ENCODE measurements around the gene PRR14.
"Not testable (repeated sequence)": the region's sequence is repeated elsewhere in the genome, so short reads cannot be mapped to it uniquely, and the experiment has no call there.

The PRR14 gene

GRCh38 chr16:30620169-30620568, 30.6 kb upstream of the PRR14 start:
- Histone ChIP-seq H3K4me3 (no peak overlapping the region), H3K9me3 (0 out of 2 replicates have a peak, but pooled peaks cover 8% of the 10 kb centered on the region), H3K36me3 (replicated peaks) (no peaks in the 10 kb centered on the region), H3K27me3 (ENCODE audit: low read depth) (no peaks in the 10 kb centered on the region), H3K4me1 (peaks cover 11% of the 10 kb centered on the region)
- no peak for DNase-seq (ENCODE audit: low spot score in 2 of 2)
- in situ Hi-C loops (cut with MboI; ENCODE audit: low sequenced_read_pairs): no loop called here

GRCh38 chr16:30621765-30622164, 29.0 kb upstream of the PRR14 start:
- H3K27me3 ChIP-seq (ENCODE audit: low read depth): no peaks in the 10 kb centered on the region
- in situ Hi-C loops (cut with MboI; ENCODE audit: low sequenced_read_pairs): no loop called here
- H3K4me1 ChIP-seq: peaks cover 11% of the 10 kb centered on the region
- no peaks in the 10 kb centered on the region for H3K36me3 ChIP-seq (replicated peaks)
- no peak overlapping the region for H3K4me3 ChIP-seq
- no peak for DNase-seq (ENCODE audit: low spot score in 2 of 2)
- H3K9me3 ChIP-seq: 0 out of 2 replicates have a peak, but pooled peaks cover 8% of the 10 kb centered on the region

DNA sequence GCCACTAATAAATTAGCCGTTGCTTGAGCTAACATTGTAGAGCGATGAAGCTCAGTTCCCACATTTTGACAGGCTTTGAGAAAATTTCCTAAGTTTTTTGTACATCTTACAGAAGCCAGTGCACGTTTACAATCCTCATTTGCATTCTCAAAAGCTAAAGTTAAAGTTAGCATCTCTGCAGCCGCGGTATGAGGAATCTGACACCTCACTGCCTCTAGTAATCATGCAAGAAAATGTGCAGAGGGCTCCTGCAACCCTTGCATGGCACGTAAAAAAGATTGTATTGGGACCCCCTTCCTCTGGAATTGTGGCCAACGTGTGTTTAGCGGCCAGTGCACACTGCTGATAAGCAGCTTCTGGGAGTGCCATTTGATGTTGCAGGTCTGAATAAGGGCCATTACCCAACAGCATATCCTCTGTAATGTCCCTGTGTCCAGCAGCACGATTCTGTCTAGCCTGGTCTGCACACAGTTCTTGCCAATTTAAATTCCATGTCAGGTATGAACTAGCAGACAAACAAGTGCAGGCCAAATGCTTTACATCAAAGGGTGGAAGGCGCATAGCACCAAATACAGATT, 28.2 kb upstream of the PRR14 start:
- Histone ChIP-seq H3K4me3 (no peak overlapping the region), H3K27me3 (ENCODE audit: low read depth) (no peaks in the 10 kb centered on the region), H3K4me1 (peaks cover 11% of the 10 kb centered on the region), H3K36me3 (replicated peaks) (no peaks in the 10 kb centered on the region), H3K9me3 (0 out of 2 replicates have a peak, but pooled peaks cover 8% of the 10 kb centered on the region)
- in situ Hi-C loops (cut with MboI; ENCODE audit: low sequenced_read_pairs): no loop called here
- no peak for DNase-seq (ENCODE audit: low spot score in 2 of 2)

- peaks cover 11% of the 10 kb centered on the region for H3K4me1 ChIP-seq
- 0 out of 2 replicates have a peak, but pooled peaks cover 8% of the 10 kb centered on the region for H3K9me3 ChIP-seq
- H3K36me3 ChIP-seq (replicated peaks): no peaks in the 10 kb centered on the region
- H3K4me3 ChIP-seq: no peak overlapping the region
- no peak for DNase-seq (ENCODE audit: low spot score in 2 of 2)
- in situ Hi-C loops (cut with MboI; ENCODE audit: low sequenced_read_pairs): no loop called here
- H3K27me3 ChIP-seq (ENCODE audit: low read depth): no peaks in the 10 kb centered on the region
These were observed 27.1 kb upstream of the PRR14 start for GRCh38 chr16:30623536-30624283.

GRCh38 chr16:30626236-30626635, 24.5 kb upstream of the PRR14 start:
- H3K4me1 ChIP-seq: peaks cover 11% of the 10 kb centered on the region
- in situ Hi-C loops (cut with MboI; ENCODE audit: low sequenced_read_pairs): loop anchor here (25.0 kb wide), 1 partner anchor 514 kb away; the partner anchor contains the start of genes GDPD3 and MAPK3
- DNase-seq (ENCODE audit: low spot score in 2 of 2): no peak
- H3K4me3 ChIP-seq: no peak overlapping the region
- no peaks in the 10 kb centered on the region for H3K36me3 ChIP-seq (replicated peaks)
- no peaks in the 10 kb centered on the region for H3K27me3 ChIP-seq (ENCODE audit: low read depth)
- 0 out of 2 replicates have a peak, but pooled peaks cover 8% of the 10 kb centered on the region for H3K9me3 ChIP-seq

- H3K4me3 ChIP-seq: no peak overlapping the region
- 0 out of 2 replicates have a peak, but pooled peaks cover 4% of the 10 kb centered on the region for H3K9me3 ChIP-seq
- no peaks in the 10 kb centered on the region for H3K36me3 ChIP-seq (replicated peaks)
- no peaks in the 10 kb centered on the region for H3K27me3 ChIP-seq (ENCODE audit: low read depth)
- H3K4me1 ChIP-seq: no peaks in the 10 kb centered on the region
- DNase-seq (ENCODE audit: low spot score in 2 of 2): peak; percentile 75 to 94
- in situ Hi-C loops (cut with MboI; ENCODE audit: low sequenced_read_pairs): loop anchor here (25.0 kb wide), 1 partner anchor 517 kb away; the partner anchor contains the start of genes GDPD3 and MAPK3
These were observed 21.9 kb upstream of the PRR14 start for GRCh38 chr16:30628628-30629540.

DNA sequence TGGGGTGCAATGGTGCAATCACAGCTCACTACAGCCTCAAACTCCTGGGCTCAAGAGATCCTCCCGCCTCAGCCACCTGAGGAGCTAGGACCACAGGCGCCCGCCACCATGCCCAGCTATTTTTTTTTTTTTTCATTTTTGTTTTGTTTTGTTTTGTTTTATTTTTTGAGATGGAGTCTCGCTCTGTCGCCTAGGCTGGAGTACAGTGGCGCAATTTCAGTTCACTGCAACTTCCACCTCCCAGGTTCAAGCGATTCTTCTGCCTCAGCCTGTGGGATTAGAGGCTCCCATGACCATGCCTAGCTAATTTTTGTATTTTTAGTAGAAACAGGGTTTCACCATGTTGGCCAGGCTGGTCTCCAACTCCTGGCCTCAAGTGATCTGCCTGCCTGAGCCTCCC, 18.3 kb upstream of the PRR14 start:
- not testable (repeated sequence) for DNase-seq (ENCODE audit: low spot score in 2 of 2); H3K9me3 ChIP-seq
- in situ Hi-C loops (cut with MboI; ENCODE audit: low sequenced_read_pairs): loop anchor here (5.0 to 25.0 kb wide), 2 partner anchors 185 to 520 kb away; partner anchors contain the start of genes GDPD3, MAPK3 and SEPHS2

DNA sequence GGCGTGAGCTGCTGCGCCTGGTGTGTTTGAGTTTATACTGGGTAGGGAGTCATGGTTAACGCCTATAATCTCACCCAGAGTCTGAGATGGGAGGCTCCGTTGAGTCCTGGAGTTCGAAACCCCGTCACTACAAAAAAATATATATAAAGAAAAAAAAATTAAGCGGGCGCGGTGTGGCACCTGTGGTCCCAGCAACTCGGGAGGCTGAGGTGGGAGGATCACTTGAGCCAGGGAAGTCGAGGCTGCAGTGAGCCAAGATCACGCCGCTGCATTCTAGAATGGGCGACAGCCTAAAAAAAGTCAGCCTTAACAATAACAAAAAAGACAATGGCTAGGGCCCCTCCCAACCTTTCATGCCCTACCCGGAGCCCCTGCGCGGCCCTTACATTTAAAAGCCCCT, 17.2 kb upstream of the PRR14 start:
- Histone ChIP-seq H3K4me1 (peaks cover 5% of the 10 kb centered on the region), H3K36me3 (replicated peaks) (no peaks in the 10 kb centered on the region), H3K4me3 (peak overlapping the region; percentile 73), H3K27me3 (ENCODE audit: low read depth) (no peaks in the 10 kb centered on the region), H3K9me3 (no peaks in the 10 kb centered on the region)
- in situ Hi-C loops (cut with MboI; ENCODE audit: low sequenced_read_pairs): loop anchor here (5.0 to 25.0 kb wide), 2 partner anchors 186 to 521 kb away; partner anchors contain the start of genes GDPD3, MAPK3 and SEPHS2
- no peak for DNase-seq (ENCODE audit: low spot score in 2 of 2)

More for the DNA sequence above, 18.3 kb upstream of the PRR14 start:
- not testable (repeated sequence) for H3K27me3 ChIP-seq (ENCODE audit: low read depth); H3K4me1 ChIP-seq; H3K36me3 ChIP-seq (replicated peaks); H3K4me3 ChIP-seq

DNA sequence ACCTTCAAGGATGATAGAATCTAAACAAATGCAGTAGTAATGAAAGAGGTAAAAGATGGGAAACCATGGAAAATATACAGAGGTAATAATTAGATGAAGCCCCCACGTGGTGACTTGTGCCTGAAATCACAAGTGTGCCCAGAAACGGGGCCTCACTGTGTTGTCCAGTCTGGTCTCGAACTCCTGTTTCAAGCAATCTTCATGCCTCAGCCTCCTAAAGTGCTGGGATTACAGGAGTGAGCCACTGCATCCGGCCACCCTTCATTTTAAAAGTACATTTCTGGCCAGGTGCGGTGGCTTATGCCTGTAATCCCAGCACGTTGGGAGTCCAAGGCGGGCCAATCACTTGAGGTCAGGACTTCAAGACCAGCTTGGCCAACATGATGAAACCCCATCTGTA, 14.2 kb upstream of the PRR14 start:
- Histone ChIP-seq H3K4me1 (peaks cover 5% of the 10 kb centered on the region), H3K27me3 (ENCODE audit: low read depth) (no peaks in the 10 kb centered on the region), H3K36me3 (replicated peaks) (no peaks in the 10 kb centered on the region), H3K9me3 (no peaks in the 10 kb centered on the region), H3K4me3 (no peak overlapping the region)
- no peak for DNase-seq (ENCODE audit: low spot score in 2 of 2)
- in situ Hi-C loops (cut with MboI; ENCODE audit: low sequenced_read_pairs): loop anchor here (25.0 kb wide), 1 partner anchor 524 kb away; the partner anchor contains the start of genes GDPD3 and MAPK3

DNA sequence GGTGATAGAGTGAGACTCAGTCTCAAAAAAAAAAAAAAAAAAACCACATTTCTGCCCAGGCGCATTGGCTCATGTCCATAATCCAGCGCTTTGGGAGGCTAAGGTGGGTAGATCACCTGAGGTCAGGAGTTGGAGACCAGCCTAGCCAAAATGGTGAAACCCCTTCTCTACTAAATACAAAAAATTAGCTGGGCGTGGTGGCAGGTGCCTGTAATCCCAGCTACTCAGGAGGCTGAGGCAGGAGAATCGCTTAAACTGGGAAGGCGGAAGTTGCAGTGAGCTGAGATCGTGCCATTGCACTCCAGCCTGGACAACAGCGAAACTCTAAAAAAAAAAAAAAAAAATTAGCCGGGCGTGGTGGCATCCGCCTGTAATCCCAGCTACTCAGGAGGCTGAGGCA, 13.6 kb upstream of the PRR14 start:
- not testable (repeated sequence) for H3K4me1 ChIP-seq; H3K4me3 ChIP-seq; H3K9me3 ChIP-seq; H3K27me3 ChIP-seq (ENCODE audit: low read depth); H3K36me3 ChIP-seq (replicated peaks); DNase-seq (ENCODE audit: low spot score in 2 of 2)
- in situ Hi-C loops (cut with MboI; ENCODE audit: low sequenced_read_pairs): loop anchor here (25.0 kb wide), 1 partner anchor 525 kb away; the partner anchor contains the start of genes GDPD3 and MAPK3

DNA sequence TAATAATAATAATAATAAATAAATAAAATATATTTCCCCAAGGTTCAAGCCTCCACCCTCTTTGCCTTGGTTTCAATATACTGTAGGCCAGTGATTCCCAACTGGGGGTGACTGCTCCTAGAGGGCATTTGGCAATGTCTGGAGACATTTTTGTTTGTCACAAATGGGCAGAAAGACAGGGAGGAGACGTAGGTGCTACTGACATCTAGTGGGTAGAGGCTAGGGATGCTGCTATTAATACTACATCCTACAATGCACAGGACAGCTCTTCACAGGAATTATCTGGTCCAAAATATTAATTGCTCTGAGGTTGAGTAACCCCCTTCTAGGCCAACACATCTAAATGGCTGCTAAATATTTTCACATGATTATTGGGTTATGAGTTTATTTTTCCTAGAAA, 12.8 kb upstream of the PRR14 start:
- in situ Hi-C loops (cut with MboI; ENCODE audit: low sequenced_read_pairs): loop anchor here (25.0 kb wide), 1 partner anchor 526 kb away; the partner anchor contains the start of genes GDPD3 and MAPK3
- Histone ChIP-seq H3K4me3 (no peak overlapping the region), H3K27me3 (ENCODE audit: low read depth) (no peaks in the 10 kb centered on the region), H3K4me1 (peaks cover 5% of the 10 kb centered on the region), H3K36me3 (replicated peaks) (no peaks in the 10 kb centered on the region), H3K9me3 (no peaks in the 10 kb centered on the region)
- peak; percentile 49 to 62 for DNase-seq (ENCODE audit: low spot score in 2 of 2)

DNA sequence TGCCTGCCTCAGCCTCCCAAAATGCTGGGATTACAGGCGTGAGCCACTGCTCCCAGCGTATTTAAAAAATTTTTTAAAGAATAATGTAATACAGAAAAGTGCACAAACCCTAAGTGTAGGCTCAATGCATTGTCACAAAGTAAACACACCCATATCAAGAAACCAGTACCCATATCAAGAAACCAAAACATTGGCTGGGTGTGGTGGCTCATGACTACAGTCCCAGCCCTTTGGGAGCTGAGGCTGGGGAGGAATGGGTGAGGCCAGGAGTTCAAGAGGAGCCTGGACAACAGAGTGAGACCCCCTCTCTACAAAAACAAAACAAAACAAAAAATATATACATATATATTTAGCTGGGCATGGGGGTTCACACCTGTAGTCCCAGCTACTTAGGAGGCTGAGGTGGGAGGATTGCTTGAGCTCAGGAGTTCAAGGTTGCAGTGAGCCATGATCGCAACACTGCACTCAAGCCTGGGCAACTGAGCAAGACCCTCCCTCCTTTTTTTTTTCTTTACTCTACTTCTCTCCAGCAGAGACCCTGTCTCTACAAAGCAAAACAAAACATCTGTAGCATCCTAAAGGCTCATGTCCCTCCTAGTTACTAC, 9.3 kb upstream of the PRR14 start:
- in situ Hi-C loops (cut with MboI; ENCODE audit: low sequenced_read_pairs): loop anchor here (25.0 kb wide), 1 partner anchor 529 kb away; the partner anchor contains the start of genes GDPD3 and MAPK3
- no peaks in the 10 kb centered on the region for H3K4me1 ChIP-seq

More for the DNA sequence above, 9.3 kb upstream of the PRR14 start:
- Histone ChIP-seq H3K9me3 (0 out of 2 replicates have a peak, but pooled peaks cover 2% of the 10 kb centered on the region), H3K36me3 (replicated peaks) (no peaks in the 10 kb centered on the region), H3K4me3 (no peak overlapping the region), H3K27me3 (ENCODE audit: low read depth) (no peaks in the 10 kb centered on the region)
- DNase-seq (ENCODE audit: low spot score in 2 of 2): no peak
